GM19351 (cell line): ENCODE data around the gene CACTIN.
"Not testable (repeated sequence)": the region's sequence is repeated elsewhere in the genome, so short reads cannot be mapped to it uniquely, and the experiment has no call there.

Experiments
- ATAC-seq: cut with Tn5 transposase; IDR thresholded peaks from one replicate; pipeline ENCODE4 v1.9.1; 2021; ENCODE audit warnings: mild to moderate bottlenecking, moderate library complexity; ENCODE audit not compliant: unreplicated experiment

CACTIN gene

GRCh38 chr19:3632739-3633558, 6.4 kb upstream of the CACTIN start:
- no peak for ATAC-seq

DNA sequence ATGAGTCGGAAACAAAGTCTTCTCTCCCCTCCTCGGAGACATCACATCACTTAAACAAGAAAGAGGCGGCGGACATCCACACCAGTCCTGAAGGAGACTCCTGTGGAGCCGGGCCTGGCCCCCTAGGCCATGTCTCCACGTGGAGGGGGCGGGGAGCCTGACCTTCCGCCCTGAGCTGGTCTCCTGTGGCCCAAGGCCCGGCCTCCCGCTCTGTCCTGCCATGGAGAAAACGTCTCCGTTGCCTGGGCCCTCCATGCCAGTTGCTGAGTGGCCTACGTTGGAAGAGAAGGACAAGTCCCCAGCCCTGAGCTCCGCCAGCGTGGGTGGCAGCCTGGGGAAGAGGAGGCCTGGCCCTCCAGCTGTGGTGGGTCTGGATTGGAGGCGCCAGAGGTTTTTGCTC, 5.5 kb upstream of the CACTIN start:
- ATAC-seq: no peak

DNA sequence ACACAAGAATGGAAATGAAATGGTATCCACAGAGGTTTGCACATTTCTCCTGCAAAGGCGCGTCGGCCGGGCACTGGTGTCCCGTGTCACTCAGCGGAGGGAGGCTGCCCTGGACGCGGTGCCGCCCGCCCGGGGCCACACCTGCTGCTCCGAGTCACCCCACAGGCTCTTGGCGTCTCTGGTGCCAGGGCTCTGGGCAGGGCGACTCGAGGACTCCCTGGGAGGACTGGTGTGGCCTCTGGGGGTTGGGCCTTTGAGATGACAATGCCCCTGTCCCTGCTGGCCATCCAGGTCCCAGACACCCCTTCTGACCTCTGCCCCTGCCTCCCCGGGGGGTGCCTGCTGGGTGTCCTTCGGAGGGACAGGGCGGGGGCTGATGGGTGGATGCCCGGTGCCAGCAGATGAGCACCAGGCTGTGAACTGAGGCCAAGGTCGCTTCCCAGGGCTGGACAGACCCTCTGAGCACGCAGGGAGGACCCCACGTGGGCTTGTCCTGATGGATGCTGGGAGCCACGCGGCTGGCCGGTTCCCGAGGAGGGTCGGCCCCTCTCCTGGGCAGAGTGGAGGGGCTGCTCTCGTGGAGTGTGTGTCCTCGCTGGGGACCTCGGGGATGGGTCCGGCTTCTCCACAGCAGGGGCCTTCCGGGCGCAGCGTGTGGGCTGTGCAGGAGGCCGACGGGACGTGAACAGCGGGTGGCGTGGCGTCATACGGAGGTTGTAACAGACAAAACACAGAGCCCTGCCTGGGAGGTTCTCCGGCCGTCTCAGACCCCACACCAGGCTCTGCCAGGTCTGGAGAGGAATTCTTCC, 4.7 kb upstream of the CACTIN start:
- ATAC-seq: no peak

- ATAC-seq: not testable (repeated sequence)
These were observed 2.2 kb upstream of the CACTIN start for GRCh38 chr19:3628766-3629165.

- ATAC-seq: no peak
These were observed 747 bp upstream of the CACTIN start for GRCh38 chr19:3627351-3627723.

- no peak for ATAC-seq
These were observed 556 bp downstream of the CACTIN start for GRCh38 chr19:3625996-3626472.

DNA sequence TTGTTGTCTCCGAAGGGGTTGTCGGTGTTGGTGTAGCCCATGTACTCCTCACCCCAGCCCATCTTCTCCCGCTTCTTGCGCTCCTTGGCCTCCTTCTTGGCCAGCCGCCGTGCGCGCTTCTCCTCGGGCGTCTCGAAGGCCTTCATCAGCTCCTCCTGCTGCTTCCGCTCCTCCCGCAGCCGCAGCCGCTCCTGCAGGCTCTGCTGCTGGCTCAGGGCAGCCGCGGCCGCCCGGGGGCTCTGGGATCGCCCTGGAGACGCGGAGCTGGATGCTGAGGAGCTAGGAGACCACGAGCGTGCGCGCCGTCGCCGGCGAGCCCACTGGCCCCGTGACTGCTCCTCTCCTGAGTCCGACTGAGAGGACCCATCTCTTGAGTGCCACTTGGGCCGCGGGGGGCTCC, 2.9 kb downstream of the CACTIN start:
- ATAC-seq: no peak

- no peak for ATAC-seq
These were observed 4.4 kb downstream of the CACTIN start for GRCh38 chr19:3622224-3622623.

- ATAC-seq: no peak
These were observed 4.9 kb downstream of the CACTIN start for GRCh38 chr19:3621689-3622088.

DNA sequence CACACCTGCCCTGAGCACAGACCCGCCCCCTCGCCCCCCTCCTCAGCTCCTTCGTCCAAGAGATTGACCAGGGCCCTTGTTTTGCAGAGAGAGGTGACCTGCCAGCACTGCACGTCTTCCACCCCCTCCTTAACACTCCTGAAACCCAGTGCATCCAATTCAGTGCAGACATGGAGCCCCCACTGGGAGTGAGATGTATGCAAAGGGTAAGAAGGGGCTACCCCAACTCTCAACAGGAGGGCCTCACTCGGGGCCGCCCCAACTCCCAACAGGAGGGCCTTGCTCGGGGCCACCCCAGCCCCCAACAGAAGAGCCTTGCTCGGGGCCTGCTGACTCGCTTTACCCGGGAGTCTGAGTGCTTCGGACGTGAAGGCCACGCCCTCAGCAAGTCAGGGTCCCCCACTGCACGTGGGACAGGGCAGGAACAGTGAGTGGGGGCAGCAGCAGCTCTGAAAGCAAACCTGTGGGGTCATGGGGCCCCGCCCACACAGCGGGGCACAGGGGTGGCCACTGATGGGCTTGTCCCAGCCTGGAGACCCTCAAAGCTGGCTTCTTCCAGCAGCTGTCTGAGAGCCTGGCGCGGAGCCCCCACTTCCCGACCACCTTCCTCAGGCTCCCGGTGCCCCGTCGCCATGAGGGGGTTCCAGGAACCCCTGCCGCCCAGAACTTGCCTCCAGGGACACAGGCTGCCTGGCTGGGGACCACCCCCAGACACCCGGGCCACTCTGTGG, 5.6 kb downstream of the CACTIN start:
- ATAC-seq: no peak

GRCh38 chr19:3620145-3620816, 6.3 kb downstream of the CACTIN start:
- ATAC-seq: no peak

- ATAC-seq: no peak
These were observed 7.0 kb downstream of the CACTIN start for GRCh38 chr19:3619631-3620012.

GRCh38 chr19:3618811-3619630, 7.6 kb downstream of the CACTIN start:
- ATAC-seq: no peak

DNA sequence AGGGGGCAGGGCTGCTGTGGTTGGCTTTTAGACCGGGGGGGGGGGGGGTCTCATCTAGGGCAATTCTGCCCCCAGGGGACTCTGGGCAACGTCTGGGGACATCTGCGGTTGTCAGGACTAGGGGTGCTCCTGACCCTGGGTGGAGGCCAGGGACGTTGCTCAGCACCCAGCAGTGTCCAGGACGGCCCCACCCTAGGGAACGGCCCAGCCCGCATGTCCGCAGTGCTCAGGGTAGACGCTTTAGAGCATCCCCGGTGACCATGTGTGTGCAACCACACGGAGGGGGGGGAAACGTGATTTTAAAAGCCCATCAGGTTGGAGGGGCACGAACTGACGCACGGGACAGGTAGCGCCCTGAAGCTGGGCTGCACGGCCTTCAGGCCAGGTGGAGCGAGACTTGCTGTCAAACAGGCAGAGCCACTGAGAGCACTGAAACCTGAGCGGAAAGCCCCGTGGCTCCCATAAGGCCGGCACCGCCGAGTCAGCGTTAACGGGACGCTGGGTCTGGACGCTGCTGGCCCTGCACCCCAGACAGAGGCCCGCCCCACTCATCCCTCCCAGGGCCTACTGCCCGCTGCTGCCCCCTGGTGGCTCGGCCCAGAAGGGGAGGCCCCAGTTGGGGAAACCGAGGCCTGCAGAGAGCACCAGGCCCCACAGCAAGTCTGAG, 8.3 kb downstream of the CACTIN start:
- no peak for ATAC-seq

GRCh38 chr19:3617463-3617862, 9.1 kb downstream of the CACTIN start:
- no peak for ATAC-seq

DNA sequence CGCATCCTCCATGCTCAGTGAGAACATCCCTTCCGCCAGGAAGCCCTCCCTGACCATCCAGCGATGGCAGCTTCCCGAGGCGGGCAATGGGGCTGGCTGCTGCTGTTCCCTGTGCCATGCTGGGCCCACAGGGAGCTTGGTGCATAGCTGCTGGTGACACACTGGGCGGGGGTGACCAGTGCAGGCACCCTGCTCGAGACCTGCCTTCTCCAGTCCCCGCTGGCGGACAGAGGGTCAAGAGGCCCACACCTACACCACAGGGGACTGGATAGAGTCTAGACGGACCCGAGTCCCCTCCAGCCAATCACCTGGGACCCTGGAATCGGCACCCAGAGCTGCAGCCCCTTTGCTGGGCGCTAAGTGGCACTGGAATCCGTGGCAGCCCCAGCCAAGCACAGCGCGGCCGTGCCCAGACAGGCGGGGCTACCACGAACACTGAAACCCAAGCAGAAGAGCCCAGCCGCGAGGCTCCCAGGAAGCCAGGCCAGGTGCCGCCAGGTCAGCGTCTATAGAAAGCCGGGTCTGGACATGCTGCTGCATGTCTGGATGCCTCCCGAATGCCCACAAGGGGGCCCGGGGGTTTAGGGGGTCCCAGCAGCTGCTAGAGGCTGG, 11.0 kb downstream of the CACTIN start:
- ATAC-seq: no peak

GRCh38 chr19:3614858-3615505, 11.6 kb downstream of the CACTIN start:
- no peak for ATAC-seq

- ATAC-seq: no peak
These were observed 12.6 kb downstream of the CACTIN start for GRCh38 chr19:3613818-3614661.
